Islet of Langerhans (tissue), 1 donor: Measurements from ENCODE around the gene DPY19L2.

ENCODE experiments used
- FAIRE-seq: peaks from one replicate; lab custom pipeline; 2011; peaks lifted over from hg19 to GRCh38; lab: Jason Lieb, UNC

DPY19L2 gene

GRCh38 chr12:63525831-63526230, 142.5 kb downstream of the DPY19L2 start:
- FAIRE-seq: no peak

- FAIRE-seq: no peak
Observed at GRCh38 chr12:63521706-63522105, 146.6 kb downstream of the DPY19L2 start.
